Measurements from ENCODE around the gene RAPGEF4.

The RAPGEF4 gene

DNA sequence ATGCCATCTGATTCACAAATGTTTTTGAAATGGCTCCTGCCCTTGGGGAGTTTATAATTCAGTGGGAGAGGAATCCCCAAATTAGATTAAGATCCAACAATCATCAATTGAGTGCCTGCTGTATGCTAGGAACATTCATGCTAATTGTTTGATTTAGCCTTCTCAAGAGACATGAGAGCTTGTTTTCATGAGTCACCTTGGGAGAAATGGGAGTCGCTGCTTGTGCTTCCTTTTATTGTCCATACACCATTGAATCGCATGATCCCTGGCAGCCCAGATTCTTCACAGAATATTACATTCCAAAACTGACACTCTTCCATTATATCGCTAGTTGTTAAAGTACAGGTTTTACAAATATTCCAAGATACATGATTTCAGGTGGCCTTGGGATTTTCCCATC is 234.0 kb downstream of the RAPGEF4 start:
- TF ChIP-seq TAF1 (IDR thresholded peaks at IDR 0.05; ENCODE audit: borderline replicate concordance, insufficient read depth, low read length) (no peak), SIN3A (IDR thresholded peaks at IDR 0.05; ENCODE audit: borderline replicate concordance, insufficient read depth, low read length) (no peak), POLR2AphosphoS5 (IDR thresholded peaks at IDR 0.05; ENCODE audit: low read depth, low read length) (no peak), FOXP2 (optimal IDR thresholded peaks at IDR 0.05; ENCODE audit: borderline replicate concordance, extremely low read depth, extremely low read length, insufficient read depth) (no peak)
- TF ChIP-seq, protein P1, sequence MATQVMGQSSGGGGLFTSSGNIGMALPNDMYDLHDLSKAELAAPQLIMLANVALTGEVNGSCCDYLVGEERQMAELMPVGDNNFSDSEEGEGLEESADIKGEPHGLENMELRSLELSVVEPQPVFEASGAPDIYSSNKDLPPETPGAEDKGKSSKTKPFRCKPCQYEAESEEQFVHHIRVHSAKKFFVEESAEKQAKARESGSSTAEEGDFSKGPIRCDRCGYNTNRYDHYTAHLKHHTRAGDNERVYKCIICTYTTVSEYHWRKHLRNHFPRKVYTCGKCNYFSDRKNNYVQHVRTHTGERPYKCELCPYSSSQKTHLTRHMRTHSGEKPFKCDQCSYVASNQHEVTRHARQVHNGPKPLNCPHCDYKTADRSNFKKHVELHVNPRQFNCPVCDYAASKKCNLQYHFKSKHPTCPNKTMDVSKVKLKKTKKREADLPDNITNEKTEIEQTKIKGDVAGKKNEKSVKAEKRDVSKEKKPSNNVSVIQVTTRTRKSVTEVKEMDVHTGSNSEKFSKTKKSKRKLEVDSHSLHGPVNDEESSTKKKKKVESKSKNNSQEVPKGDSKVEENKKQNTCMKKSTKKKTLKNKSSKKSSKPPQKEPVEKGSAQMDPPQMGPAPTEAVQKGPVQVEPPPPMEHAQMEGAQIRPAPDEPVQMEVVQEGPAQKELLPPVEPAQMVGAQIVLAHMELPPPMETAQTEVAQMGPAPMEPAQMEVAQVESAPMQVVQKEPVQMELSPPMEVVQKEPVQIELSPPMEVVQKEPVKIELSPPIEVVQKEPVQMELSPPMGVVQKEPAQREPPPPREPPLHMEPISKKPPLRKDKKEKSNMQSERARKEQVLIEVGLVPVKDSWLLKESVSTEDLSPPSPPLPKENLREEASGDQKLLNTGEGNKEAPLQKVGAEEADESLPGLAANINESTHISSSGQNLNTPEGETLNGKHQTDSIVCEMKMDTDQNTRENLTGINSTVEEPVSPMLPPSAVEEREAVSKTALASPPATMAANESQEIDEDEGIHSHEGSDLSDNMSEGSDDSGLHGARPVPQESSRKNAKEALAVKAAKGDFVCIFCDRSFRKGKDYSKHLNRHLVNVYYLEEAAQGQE (IDR thresholded peaks at IDR 0.05; ENCODE audit: insufficient read depth in 1 of 2, low read depth in 2 of 2, low read length in 2 of 2), result no peak

DNA sequence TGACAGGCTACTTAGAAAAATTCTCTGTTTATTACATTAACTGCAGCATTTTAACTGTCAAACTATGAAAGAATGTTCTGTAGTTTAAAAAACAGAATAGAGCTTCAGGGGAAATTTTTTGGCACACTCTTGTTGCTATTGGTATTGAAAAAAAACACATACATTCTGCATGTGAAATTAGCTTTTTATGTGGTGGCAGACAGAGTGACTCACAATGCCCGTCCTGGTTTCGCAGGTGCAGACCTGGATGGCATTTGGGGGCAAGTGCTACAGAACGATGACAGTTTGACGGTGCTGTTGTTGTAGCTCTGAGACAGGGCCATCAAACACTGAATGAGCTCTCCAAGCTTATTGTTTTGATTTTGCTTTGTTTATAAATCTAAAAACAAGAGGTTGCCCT is 235.0 kb downstream of the RAPGEF4 start:
- no peak for TF ChIP-seq POLR2AphosphoS5 (IDR thresholded peaks at IDR 0.05; ENCODE audit: low read depth, low read length)
- no peak for TF ChIP-seq SIN3A (IDR thresholded peaks at IDR 0.05; ENCODE audit: borderline replicate concordance, insufficient read depth, low read length)
- TF ChIP-seq TAF1 (IDR thresholded peaks at IDR 0.05; ENCODE audit: borderline replicate concordance, insufficient read depth, low read length), result no peak
- TF ChIP-seq, protein P1 (IDR thresholded peaks at IDR 0.05; ENCODE audit: insufficient read depth in 1 of 2, low read depth in 2 of 2, low read length in 2 of 2), result no peak

DNA sequence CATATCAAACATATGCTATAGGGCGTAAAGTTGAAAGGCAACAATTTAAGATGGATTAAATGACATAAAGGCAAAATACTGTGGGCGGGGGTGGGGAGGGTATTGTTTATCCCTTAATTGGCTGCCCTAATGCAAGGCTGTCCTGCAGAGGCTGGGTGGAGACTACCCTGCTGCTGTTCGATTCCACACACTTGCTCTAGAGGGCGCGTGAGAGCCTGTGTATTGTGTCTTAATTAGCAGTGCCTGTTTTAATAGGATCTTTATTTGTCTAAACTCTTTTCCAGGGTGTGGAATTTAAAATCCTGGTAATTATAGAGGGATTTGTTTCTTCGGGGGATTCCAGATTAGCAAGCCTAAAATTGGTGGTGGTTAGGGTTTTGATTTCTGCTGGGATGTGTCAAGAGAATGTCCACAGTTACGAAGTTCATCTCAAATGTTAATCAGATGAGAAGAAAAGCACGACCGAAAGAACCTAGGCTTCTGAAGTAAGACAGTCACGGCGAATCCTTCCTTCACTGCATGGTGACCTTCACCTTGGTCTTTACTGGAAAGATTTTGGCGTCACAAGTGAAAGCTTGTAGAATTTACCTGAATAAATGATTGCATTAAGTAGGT is 236.5 kb downstream of the RAPGEF4 start:
- TF ChIP-seq SIN3A (IDR thresholded peaks at IDR 0.05; ENCODE audit: borderline replicate concordance, insufficient read depth, low read length), result no peak
- TF ChIP-seq, protein P1 (IDR thresholded peaks at IDR 0.05; ENCODE audit: insufficient read depth in 1 of 2, low read depth in 2 of 2, low read length in 2 of 2), result no peak
- TF ChIP-seq TAF1 (IDR thresholded peaks at IDR 0.05; ENCODE audit: borderline replicate concordance, insufficient read depth, low read length), result no peak
- no peak for TF ChIP-seq FOXP2 (optimal IDR thresholded peaks at IDR 0.05; ENCODE audit: borderline replicate concordance, extremely low read depth, extremely low read length, insufficient read depth)
- no peak for TF ChIP-seq POLR2AphosphoS5 (IDR thresholded peaks at IDR 0.05; ENCODE audit: low read depth, low read length)

DNA sequence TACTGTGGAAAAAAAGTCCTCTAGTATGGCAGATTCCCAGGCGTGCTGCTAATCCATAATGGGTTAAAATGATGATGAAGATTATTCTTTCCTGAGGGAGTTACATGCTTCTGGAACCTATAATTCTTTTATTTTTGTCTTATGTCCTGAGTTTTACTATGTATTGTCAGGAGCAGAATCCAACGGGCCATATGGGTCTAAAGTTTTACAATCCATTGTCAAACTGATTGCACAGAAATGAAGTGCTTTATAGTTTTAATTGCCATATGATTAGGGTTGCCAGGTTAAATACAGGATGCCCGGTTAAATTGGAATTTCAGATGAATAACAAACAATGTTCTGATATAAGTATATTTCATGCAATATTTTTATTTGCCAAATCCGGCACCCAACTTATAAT is 239.1 kb downstream of the RAPGEF4 start:
- TF ChIP-seq SIN3A (IDR thresholded peaks at IDR 0.05; ENCODE audit: borderline replicate concordance, insufficient read depth, low read length) (no peak), FOXP2 (optimal IDR thresholded peaks at IDR 0.05; ENCODE audit: borderline replicate concordance, extremely low read depth, extremely low read length, insufficient read depth) (no peak)

DNA sequence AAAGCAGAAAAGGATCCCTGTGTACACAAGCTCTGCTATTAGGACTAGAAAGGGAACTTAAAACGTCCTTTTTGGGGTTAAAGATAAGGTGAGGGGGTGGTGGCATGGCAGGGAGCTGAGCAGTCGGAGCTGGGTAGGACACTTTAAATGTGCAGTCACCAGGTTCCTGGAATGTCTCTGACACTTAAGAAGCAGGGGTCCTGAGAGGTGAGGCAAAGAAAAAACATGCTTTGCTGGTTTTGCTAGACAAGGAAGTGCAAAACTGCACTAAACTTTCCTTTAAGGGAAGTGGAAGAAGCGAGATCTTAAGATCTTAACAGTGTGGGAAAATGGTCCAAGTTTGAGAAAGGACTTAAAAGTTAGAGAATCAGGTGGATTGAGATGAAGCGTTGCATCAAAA is 240.5 kb downstream of the RAPGEF4 start:
- TF ChIP-seq POLR2AphosphoS5 (IDR thresholded peaks at IDR 0.05; ENCODE audit: low read depth, low read length) (no peak), SIN3A (IDR thresholded peaks at IDR 0.05; ENCODE audit: borderline replicate concordance, insufficient read depth, low read length) (no peak), FOXP2 (optimal IDR thresholded peaks at IDR 0.05; ENCODE audit: borderline replicate concordance, extremely low read depth, extremely low read length, insufficient read depth) (no peak), TAF1 (IDR thresholded peaks at IDR 0.05; ENCODE audit: borderline replicate concordance, insufficient read depth, low read length) (no peak)
- TF ChIP-seq, protein P1 (IDR thresholded peaks at IDR 0.05; ENCODE audit: insufficient read depth in 1 of 2, low read depth in 2 of 2, low read length in 2 of 2), result no peak
